Sigmoid colon (tissue), 7 donors: ENCODE measurements around the gene GJD3. TPM values are rescaled to one million over a fixed set of nuclear protein-coding genes. Genes with fewer than 3 reads are reported as not detected.

Source experiments
- DNase-seq: peaks from one replicate; pipeline ENCODE4 v3.0.0-alpha.2; 2019
- H3K27ac ChIP-seq, 4 donors: fragments of 200-600 bp; sonication (generic); one replicate each; pipeline ENCODE4 v1.5.1; 2016 to 2019; ENCODE audit warnings: mild to moderate bottlenecking in 1 of 4
- H3K27me3 ChIP-seq, 3 donors: fragments of 200-600 bp; sonication (generic); one replicate each; pipeline ENCODE4 v1.5.1; 2019; ENCODE audit warnings: mild to moderate bottlenecking in 1 of 3
- H3K36me3 ChIP-seq, 4 donors: fragments of 200-600 bp; sonication (generic); one replicate each; pipeline ENCODE4 v1.5.1; 2016 to 2019
- H3K4me1 ChIP-seq, 4 donors: fragments of 200-600 bp; sonication (generic); one replicate each; pipeline ENCODE4 v1.5.1; 2017 to 2019
- H3K4me3 ChIP-seq, 4 donors: fragments of 200-600 bp; sonication (generic); one replicate each; pipeline ENCODE4 v1.5.1; 2017 to 2019; ENCODE audit warnings: mild to moderate bottlenecking in 2 of 4, moderate library complexity in 1 of 4
- H3K9me3 ChIP-seq, 4 donors: fragments of 200-600 bp in 3 of 4; sonication (generic) in 3 of 4; one replicate each; pipeline versions ENCODE4 v1.5.1 to v1.6.1; 2013 to 2019
- CTCF ChIP-seq, 4 experiments: fragments of 450-650 bp in 3 of 4; fragments of 200-600 bp in 1 of 4; IDR thresholded peaks; one replicate each; pipeline ENCODE4 v1.5.1; 2016 to 2019; ENCODE audit warnings: antibody characterized with exemption in 4 of 4, mild to moderate bottlenecking in 3 of 4, moderate library complexity in 2 of 4
- EP300 ChIP-seq, 4 donors: sonication (generic); formaldehyde crosslinking; IDR thresholded peaks; one replicate each; pipeline ENCODE4 v1.6.1; 2017; ENCODE audit warnings: antibody characterized with exemption in 4 of 4
- POLR2A ChIP-seq, 2 donors: fragments of 450-650 bp; IDR thresholded peaks; one replicate each; pipeline ENCODE4 v1.6.1; 2016; ENCODE audit warnings: antibody characterized with exemption in 2 of 2, mild to moderate bottlenecking in 2 of 2, moderate library complexity in 2 of 2
- POLR2AphosphoS5 ChIP-seq, 4 donors: sonication (generic); formaldehyde crosslinking; IDR thresholded peaks; one replicate each; pipeline ENCODE4 v1.6.1; 2017; ENCODE audit warnings: antibody characterized with exemption in 4 of 4
- WGBS, 2 donors: extraction: QIAGEN DNeasy Blood & Tissue Kit; methylation state at CpG; one replicate each; pipeline ENCODE4 v1.1.7; 2013; 5-methylcytosine and 5-hydroxymethylcytosine counted together
- intact Hi-C: fragments of 100-400 bp; cut with DNase I; formaldehyde crosslinking; loops from one replicate; pipeline ENCODE4 v1.15.1; 2023
- polyA plus RNA-seq, 3 donors: library from polyadenylated mRNA; stranded (reverse); fragments of 200-250 nt; gene quantifications; one replicate each; pipeline ENCODE4 v1.2.3, GENCODE V29; 2013
- total RNA-seq, 4 donors: library from RNA; depleted of rRNA; stranded (reverse); fragments of >200 nt; gene quantifications; one replicate each; pipeline ENCODE4 v1.1.0, GENCODE V29; 2016
- donor health status: healthy with polysubstance abuse.
- donor health status: Bipolar disorder and iron deficiency.
- donor health status: healthy.

Gene GJD3
- total and polyA plus RNA-seq, 7 donors = 0.49 to 2.1 (median 0.64) TPM; not detected in 4

GRCh38 chr17:40317880-40318829, 46.4 kb downstream of the GJD3 start:
- peaks cover 0 to 96% (median 92%) of the 10 kb centered on the region in 4 donors for H3K4me1 ChIP-seq
- TF ChIP-seq POLR2AphosphoS5 (IDR thresholded peaks at IDR 0.05) (peak; percentile 90 to 96 (median 94)), POLR2A (IDR thresholded peaks at IDR 0.05) (peak; percentile 60 to 72), CTCF (IDR thresholded peaks at IDR 0.05) (no peak)

GRCh38 chr17:40317345-40317873, 47.1 kb downstream of the GJD3 start:
- peak; percentile 81 for DNase-seq
- intact Hi-C loops = no loop called here
- no peaks in the 10 kb centered on the region for H3K9me3 ChIP-seq
- 2 to 10% methylated on average over 6 of the region's 6 CpGs for WGBS, 2 donors
- H3K27me3 ChIP-seq = no peaks in the 10 kb centered on the region
- H3K4me3 ChIP-seq = peak overlapping the region; percentile 78 to 98 (median 85)
- H3K36me3 ChIP-seq = no peaks in the 10 kb centered on the region
- TF ChIP-seq CTCF (IDR thresholded peaks at IDR 0.05) = peak in 3 of 4 experiments; percentile 25 to 61 (median 41)
- no peak for TF ChIP-seq POLR2A (IDR thresholded peaks at IDR 0.05)
- H3K4me1 ChIP-seq = peaks cover 0 to 96% (median 92%) of the 10 kb centered on the region in 4 donors
- H3K27ac ChIP-seq = peak overlapping the region; percentile 93 to 98 (median 96)

More at GRCh38 chr17:40317880-40318829, 46.4 kb downstream of the GJD3 start:
- no peaks in the 10 kb centered on the region for H3K27me3 ChIP-seq
- DNase-seq = peak; percentile 99
- H3K27ac ChIP-seq = peak overlapping the region; percentile 93 to 98 (median 96)
- 0% methylated on average over 70 of the region's 70 CpGs for WGBS, 2 donors
- H3K36me3 ChIP-seq = no peaks in the 10 kb centered on the region
- H3K4me3 ChIP-seq = peak overlapping the region; percentile 78 to 98 (median 85)
- no peaks in the 10 kb centered on the region for H3K9me3 ChIP-seq
- intact Hi-C loops = loop anchor here (2.0 kb wide), 1 partner anchor 25 kb away; no protein-coding TSS in a partner anchor

GRCh38 chr17:40316571-40317344, 47.8 kb downstream of the GJD3 start:
- Histone ChIP-seq H3K27ac (peak overlapping the region; percentile 93 to 98 (median 96)), H3K4me1 (peaks cover 0 to 96% (median 92%) of the 10 kb centered on the region in 4 donors), H3K9me3 (no peaks in the 10 kb centered on the region), H3K27me3 (no peaks in the 10 kb centered on the region), H3K4me3 (peak overlapping the region in 3 of 4 donors; percentile 78 to 98 (median 87)), H3K36me3 (no peaks in the 10 kb centered on the region)
- no peak for TF ChIP-seq EP300 (IDR thresholded peaks at IDR 0.05)
- TF ChIP-seq POLR2A (IDR thresholded peaks at IDR 0.05) = peak; percentile 11 to 15
- TF ChIP-seq POLR2AphosphoS5 (IDR thresholded peaks at IDR 0.05) = peak in 3 of 4 donors; percentile 71 to 74 (median 72)
- TF ChIP-seq CTCF (IDR thresholded peaks at IDR 0.05) = no peak
- peak; percentile 90 for DNase-seq
- intact Hi-C loops = no loop called here
- 12 to 43% methylated on average over 38 of the region's 38 CpGs for WGBS, 2 donors

GRCh38 chr17:40315678-40316570, 48.6 kb downstream of the GJD3 start:
- intact Hi-C loops = no loop called here
- DNase-seq = peak; percentile 64
- Histone ChIP-seq H3K9me3 (no peaks in the 10 kb centered on the region), H3K27ac (peak overlapping the region; percentile 93 to 98 (median 96)), H3K36me3 (no peaks in the 10 kb centered on the region), H3K4me1 (peaks cover 0 to 96% (median 92%) of the 10 kb centered on the region in 4 donors), H3K4me3 (peak overlapping the region in 2 of 4 donors; percentile 87 to 98), H3K27me3 (no peaks in the 10 kb centered on the region)
- TF ChIP-seq CTCF (IDR thresholded peaks at IDR 0.05) = no peak
- no peak for TF ChIP-seq POLR2A (IDR thresholded peaks at IDR 0.05)
- no peak for TF ChIP-seq POLR2AphosphoS5 (IDR thresholded peaks at IDR 0.05)
- no peak for TF ChIP-seq EP300 (IDR thresholded peaks at IDR 0.05)
- 47 to 52% methylated on average over 9 of the region's 9 CpGs for whole genome bisulfite sequencing, 2 donors
